Gastroesophageal sphincter (tissue), 3 donors: ENCODE results near the gene GADD45GIP1.
A peak's percentile ranks its signal among the peaks of the same experiment; 100 is the strongest.

Source experiments
- POLR2A ChIP-seq, 2 donors: fragments of 450-650 bp; IDR thresholded peaks; one replicate each; pipeline ENCODE4 v1.6.1; 2017; ENCODE audit warnings: antibody characterized with exemption in 2 of 2, mild to moderate bottlenecking in 2 of 2, moderate library complexity in 1 of 2
- TF ChIP-seq, protein P1 (sequence below), 4 experiments: fragments of 200-600 bp in 2 of 4; fragments of 450-650 bp in 2 of 4; sonication (generic) in 1 of 4; IDR thresholded peaks; one replicate each; pipeline ENCODE4 v1.5.1; 2017 to 2019; ENCODE audit warnings: antibody characterized with exemption in 4 of 4, mild to moderate bottlenecking in 2 of 4, moderate library complexity in 2 of 4

DNA sequence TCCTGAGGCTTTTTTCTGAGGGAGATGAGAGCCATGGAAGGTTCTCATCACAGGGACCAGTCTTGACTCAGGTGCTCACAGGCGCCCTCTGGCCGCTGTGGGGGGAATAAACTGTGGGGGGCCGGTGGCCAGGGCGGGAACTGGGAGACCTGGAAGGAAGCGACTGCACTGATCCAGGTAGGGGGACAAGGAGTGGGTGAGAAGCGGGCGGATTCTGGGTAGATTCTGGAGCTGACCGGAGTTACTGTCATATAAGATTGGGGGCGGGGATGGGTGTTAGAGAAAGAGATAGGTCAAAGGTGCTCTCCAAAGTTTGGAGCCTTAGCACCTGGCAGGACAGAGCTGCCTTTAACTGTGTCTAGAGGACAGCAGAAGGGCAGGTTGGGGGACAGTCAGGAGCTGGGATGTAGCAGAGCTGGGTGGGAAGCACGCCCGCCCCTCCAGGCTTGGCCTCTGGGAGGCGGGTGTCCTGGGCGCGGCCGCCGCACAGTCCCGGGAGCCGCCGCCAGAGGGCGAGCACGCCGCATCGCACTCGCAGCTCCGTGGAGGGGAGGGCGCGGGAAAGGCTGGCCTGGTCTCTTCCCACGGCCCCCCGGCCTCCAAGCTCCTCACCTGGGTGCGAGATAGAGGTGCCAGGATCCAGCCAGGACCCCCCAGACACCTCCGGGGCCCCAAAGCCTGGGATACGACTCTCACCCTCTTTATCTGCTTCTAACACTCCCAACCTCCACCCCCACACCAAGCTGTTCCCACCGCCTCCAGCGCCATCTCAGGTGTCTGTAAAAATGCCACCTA is 8.2 kb upstream of the GADD45GIP1 start:
- TF ChIP-seq, protein P1, sequence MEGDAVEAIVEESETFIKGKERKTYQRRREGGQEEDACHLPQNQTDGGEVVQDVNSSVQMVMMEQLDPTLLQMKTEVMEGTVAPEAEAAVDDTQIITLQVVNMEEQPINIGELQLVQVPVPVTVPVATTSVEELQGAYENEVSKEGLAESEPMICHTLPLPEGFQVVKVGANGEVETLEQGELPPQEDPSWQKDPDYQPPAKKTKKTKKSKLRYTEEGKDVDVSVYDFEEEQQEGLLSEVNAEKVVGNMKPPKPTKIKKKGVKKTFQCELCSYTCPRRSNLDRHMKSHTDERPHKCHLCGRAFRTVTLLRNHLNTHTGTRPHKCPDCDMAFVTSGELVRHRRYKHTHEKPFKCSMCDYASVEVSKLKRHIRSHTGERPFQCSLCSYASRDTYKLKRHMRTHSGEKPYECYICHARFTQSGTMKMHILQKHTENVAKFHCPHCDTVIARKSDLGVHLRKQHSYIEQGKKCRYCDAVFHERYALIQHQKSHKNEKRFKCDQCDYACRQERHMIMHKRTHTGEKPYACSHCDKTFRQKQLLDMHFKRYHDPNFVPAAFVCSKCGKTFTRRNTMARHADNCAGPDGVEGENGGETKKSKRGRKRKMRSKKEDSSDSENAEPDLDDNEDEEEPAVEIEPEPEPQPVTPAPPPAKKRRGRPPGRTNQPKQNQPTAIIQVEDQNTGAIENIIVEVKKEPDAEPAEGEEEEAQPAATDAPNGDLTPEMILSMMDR (IDR thresholded peaks at IDR 0.05) = peak in 3 of 4 experiments; percentile 89 to 97 (median 97)
- no peak for TF ChIP-seq POLR2A (IDR thresholded peaks at IDR 0.05)
